ENCODE measurements around the gene TCHP.
"Not testable (repeated sequence)": the region's sequence is repeated elsewhere in the genome, so short reads cannot be mapped to it uniquely, and the experiment has no call there.

The TCHP gene

DNA sequence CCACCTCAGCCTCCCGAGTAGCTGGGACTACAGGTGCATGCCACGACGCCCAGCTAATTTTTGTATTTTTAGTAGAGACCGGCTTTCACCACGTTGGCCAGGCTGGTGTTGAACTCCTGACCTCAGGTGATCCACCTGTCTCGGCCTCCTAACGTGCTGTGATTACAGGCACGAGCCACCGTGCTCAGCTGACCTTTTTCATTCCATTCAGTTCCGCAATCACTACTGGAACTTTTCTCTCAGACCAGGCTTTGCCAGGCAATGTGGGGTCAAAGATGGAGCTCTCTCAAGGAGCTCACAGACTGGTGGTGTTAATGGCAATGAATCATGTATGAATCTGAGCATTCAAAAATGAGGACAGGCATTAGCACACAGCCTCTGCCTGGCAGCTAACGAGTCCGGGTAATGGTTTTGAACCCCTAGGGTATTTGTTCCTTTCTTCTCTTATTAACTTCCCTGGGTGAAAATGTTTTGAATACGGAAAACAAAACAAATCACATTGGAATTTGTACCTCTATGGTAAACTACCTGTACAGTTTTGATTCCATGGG is 9.4 kb upstream of the TCHP start:
- TF ChIP-seq, protein P1, sequence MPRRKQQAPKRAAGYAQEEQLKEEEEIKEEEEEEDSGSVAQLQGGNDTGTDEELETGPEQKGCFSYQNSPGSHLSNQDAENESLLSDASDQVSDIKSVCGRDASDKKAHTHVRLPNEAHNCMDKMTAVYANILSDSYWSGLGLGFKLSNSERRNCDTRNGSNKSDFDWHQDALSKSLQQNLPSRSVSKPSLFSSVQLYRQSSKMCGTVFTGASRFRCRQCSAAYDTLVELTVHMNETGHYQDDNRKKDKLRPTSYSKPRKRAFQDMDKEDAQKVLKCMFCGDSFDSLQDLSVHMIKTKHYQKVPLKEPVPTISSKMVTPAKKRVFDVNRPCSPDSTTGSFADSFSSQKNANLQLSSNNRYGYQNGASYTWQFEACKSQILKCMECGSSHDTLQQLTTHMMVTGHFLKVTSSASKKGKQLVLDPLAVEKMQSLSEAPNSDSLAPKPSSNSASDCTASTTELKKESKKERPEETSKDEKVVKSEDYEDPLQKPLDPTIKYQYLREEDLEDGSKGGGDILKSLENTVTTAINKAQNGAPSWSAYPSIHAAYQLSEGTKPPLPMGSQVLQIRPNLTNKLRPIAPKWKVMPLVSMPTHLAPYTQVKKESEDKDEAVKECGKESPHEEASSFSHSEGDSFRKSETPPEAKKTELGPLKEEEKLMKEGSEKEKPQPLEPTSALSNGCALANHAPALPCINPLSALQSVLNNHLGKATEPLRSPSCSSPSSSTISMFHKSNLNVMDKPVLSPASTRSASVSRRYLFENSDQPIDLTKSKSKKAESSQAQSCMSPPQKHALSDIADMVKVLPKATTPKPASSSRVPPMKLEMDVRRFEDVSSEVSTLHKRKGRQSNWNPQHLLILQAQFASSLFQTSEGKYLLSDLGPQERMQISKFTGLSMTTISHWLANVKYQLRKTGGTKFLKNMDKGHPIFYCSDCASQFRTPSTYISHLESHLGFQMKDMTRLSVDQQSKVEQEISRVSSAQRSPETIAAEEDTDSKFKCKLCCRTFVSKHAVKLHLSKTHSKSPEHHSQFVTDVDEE (CRISPR knock-in tag; IDR thresholded peaks at IDR 0.05) = no peak
- no peak for TF ChIP-seq ISL1 (CRISPR knock-in tag; IDR thresholded peaks at IDR 0.05)
- TF ChIP-seq SNAI2 (CRISPR knock-in tag; IDR thresholded peaks at IDR 0.05) = no peak
- TF ChIP-seq CSDC2 (CRISPR knock-in tag; IDR thresholded peaks at IDR 0.05) = no peak
- TF ChIP-seq ZNF70 (CRISPR knock-in tag; IDR thresholded peaks at IDR 0.05) = no peak
- TF ChIP-seq GLIS3 (CRISPR knock-in tag; IDR thresholded peaks at IDR 0.05) = no peak
- no peak for TF ChIP-seq PPARA (CRISPR knock-in tag; IDR thresholded peaks at IDR 0.05; ENCODE audit: borderline replicate concordance)
- TF ChIP-seq, protein P2, sequence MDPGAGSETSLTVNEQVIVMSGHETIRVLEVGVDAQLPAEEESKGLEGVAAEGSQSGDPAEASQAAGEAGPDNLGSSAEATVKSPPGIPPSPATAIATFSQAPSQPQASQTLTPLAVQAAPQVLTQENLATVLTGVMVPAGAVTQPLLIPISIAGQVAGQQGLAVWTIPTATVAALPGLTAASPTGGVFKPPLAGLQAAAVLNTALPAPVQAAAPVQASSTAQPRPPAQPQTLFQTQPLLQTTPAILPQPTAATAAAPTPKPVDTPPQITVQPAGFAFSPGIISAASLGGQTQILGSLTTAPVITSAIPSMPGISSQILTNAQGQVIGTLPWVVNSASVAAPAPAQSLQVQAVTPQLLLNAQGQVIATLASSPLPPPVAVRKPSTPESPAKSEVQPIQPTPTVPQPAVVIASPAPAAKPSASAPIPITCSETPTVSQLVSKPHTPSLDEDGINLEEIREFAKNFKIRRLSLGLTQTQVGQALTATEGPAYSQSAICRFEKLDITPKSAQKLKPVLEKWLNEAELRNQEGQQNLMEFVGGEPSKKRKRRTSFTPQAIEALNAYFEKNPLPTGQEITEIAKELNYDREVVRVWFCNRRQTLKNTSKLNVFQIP (CRISPR knock-in tag; IDR thresholded peaks at IDR 0.05; ENCODE audit: borderline replicate concordance, low read depth) = no peak
- no peak for TF ChIP-seq ESRRG (CRISPR knock-in tag; IDR thresholded peaks at IDR 0.05)
- no peak for TF ChIP-seq ARNTL (CRISPR knock-in tag; IDR thresholded peaks at IDR 0.05; ENCODE audit: borderline replicate concordance, low read depth)
- TF ChIP-seq OSR1 (CRISPR knock-in tag; IDR thresholded peaks at IDR 0.05) = no peak
- TF ChIP-seq TCF4 (CRISPR knock-in tag; IDR thresholded peaks at IDR 0.05; ENCODE audit: borderline replicate concordance) = no peak
- no peak for TF ChIP-seq ZC3H10 (CRISPR knock-in tag; IDR thresholded peaks at IDR 0.05)
- TF ChIP-seq ZFP30 (CRISPR knock-in tag; IDR thresholded peaks at IDR 0.05) = no peak
- TF ChIP-seq, protein P3, sequence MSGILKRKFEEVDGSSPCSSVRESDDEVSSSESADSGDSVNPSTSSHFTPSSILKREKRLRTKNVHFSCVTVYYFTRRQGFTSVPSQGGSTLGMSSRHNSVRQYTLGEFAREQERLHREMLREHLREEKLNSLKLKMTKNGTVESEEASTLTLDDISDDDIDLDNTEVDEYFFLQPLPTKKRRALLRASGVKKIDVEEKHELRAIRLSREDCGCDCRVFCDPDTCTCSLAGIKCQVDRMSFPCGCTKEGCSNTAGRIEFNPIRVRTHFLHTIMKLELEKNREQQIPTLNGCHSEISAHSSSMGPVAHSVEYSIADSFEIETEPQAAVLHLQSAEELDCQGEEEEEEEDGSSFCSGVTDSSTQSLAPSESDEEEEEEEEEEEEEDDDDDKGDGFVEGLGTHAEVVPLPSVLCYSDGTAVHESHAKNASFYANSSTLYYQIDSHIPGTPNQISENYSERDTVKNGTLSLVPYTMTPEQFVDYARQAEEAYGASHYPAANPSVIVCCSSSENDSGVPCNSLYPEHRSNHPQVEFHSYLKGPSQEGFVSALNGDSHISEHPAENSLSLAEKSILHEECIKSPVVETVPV (CRISPR knock-in tag; IDR thresholded peaks at IDR 0.05) = no peak
- TF ChIP-seq ZNF565 (CRISPR knock-in tag; conservative IDR thresholded peaks at IDR 0.05; ENCODE audit: low read depth) = no peak
- TF ChIP-seq BACH2 (CRISPR knock-in tag; IDR thresholded peaks at IDR 0.05; ENCODE audit: borderline replicate concordance) = no peak
- ATAC-seq = no peak

- not testable (repeated sequence) for ATAC-seq
Observed at GRCh38 chr12:109891731-109892130, 8.3 kb upstream of the TCHP start.

DNA sequence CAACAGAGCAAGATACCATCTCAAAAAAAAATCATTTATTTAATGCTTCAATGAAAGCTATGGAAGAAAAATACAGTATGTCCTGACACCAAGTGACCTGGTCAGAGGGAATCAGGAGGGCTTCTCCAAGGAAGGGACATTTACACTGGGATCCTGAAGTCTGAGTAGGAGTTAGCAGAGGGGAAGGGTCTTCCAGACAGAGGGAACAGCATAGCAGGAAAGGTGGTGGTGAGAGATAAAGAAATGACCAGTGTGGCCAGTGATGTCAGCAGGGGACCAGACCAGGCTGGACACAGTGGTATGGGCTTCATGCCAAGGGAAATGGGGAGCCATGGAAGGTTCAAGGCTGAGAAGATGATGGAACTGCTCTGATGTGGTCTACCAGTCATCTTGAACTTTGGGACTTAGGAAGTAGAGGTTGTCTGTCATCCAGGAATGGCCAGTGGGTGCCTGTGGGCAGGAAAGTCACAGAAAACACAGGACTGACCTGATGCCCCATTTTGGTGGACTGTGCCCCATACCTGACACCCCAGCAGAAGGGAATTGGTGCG is 7.8 kb upstream of the TCHP start:
- TF ChIP-seq ZFP3 (CRISPR knock-in tag; IDR thresholded peaks at IDR 0.05) (peak; percentile 82; the same call in 1 of the 2 replicates), PATZ1 (CRISPR knock-in tag; IDR thresholded peaks at IDR 0.05; ENCODE audit: borderline replicate concordance) (no peak)
- ATAC-seq = no peak

- TF ChIP-seq, protein P3 (CRISPR knock-in tag; IDR thresholded peaks at IDR 0.05) = no peak
- no peak for TF ChIP-seq ZC3H10 (CRISPR knock-in tag; IDR thresholded peaks at IDR 0.05)
- TF ChIP-seq GLIS3 (CRISPR knock-in tag; IDR thresholded peaks at IDR 0.05) = no peak
- no peak for TF ChIP-seq ZFP3 (CRISPR knock-in tag; IDR thresholded peaks at IDR 0.05)
- no peak for TF ChIP-seq CSDC2 (CRISPR knock-in tag; IDR thresholded peaks at IDR 0.05)
- TF ChIP-seq SNAI2 (CRISPR knock-in tag; IDR thresholded peaks at IDR 0.05) = no peak
- TF ChIP-seq OSR1 (CRISPR knock-in tag; IDR thresholded peaks at IDR 0.05) = no peak
- no peak for TF ChIP-seq ZNF8 (CRISPR knock-in tag; IDR thresholded peaks at IDR 0.05)
- TF ChIP-seq ZNF70 (CRISPR knock-in tag; IDR thresholded peaks at IDR 0.05) = no peak
- no peak for TF ChIP-seq BACH2 (CRISPR knock-in tag; IDR thresholded peaks at IDR 0.05; ENCODE audit: borderline replicate concordance)
- no peak for ATAC-seq
Observed at GRCh38 chr12:109892748-109893147, 7.3 kb upstream of the TCHP start.

Measured in SK-N-SH treated with all-trans-retinoic acid at 6 μM for 48 hours (cell line).